GM12874 (cell line): ENCODE results near the gene MBNL1.

Experiments used
- CTCF ChIP-seq: IDR thresholded peaks from 2 replicates; pipeline ENCODE4 v1.5.1; 2011; ENCODE audit warnings: low read depth, mild to moderate bottlenecking, control low read depth, low read length, moderate library complexity; ENCODE audit not compliant: insufficient read depth

MBNL1 gene

GRCh38 chr3:152316318-152316717 lies 47.6 kb downstream of the MBNL1 start:
- TF ChIP-seq CTCF, result no peak

- TF ChIP-seq CTCF, result no peak
These were observed 48.5 kb downstream of the MBNL1 start for GRCh38 chr3:152317184-152317583.

- TF ChIP-seq CTCF, result no peak
These were observed 49.2 kb downstream of the MBNL1 start for GRCh38 chr3:152317956-152318355.

GRCh38 chr3:152318512-152318911 lies 49.8 kb downstream of the MBNL1 start:
- TF ChIP-seq CTCF, result no peak

- no peak for TF ChIP-seq CTCF
These were observed 50.5 kb downstream of the MBNL1 start for GRCh38 chr3:152319256-152319655.

- TF ChIP-seq CTCF, result no peak
These were observed 51.3 kb downstream of the MBNL1 start for GRCh38 chr3:152319831-152320617.

- TF ChIP-seq CTCF, result no peak
These were observed 52.6 kb downstream of the MBNL1 start for GRCh38 chr3:152321200-152321954.
